H9 (cell line): ENCODE results near the gene NEK8. TPM values are rescaled to one million over a fixed set of nuclear protein-coding genes. Genes with fewer than 3 reads are reported as not detected.
A peak's percentile ranks its signal among the peaks of the same experiment; 100 is the strongest.

Experiments used
- DNase-seq: peaks from one replicate; pipeline ENCODE4 v3.0.0-alpha.2; 2017
- H2AFZ ChIP-seq: one replicate; pipeline ENCODE4 v1.6.1; 2013; ENCODE audit warnings: mild to moderate bottlenecking, low read length, control low read depth, moderate library complexity
- H2AK5ac ChIP-seq: 2 replicates; pipeline ENCODE4 v1.6.1; 2013; ENCODE audit warnings: low read length, control low read depth, mixed read lengths; ENCODE audit not compliant: insufficient read length
- H2BK120ac ChIP-seq: one replicate; pipeline ENCODE4 v1.6.1; 2013; ENCODE audit warnings: low read depth, mild to moderate bottlenecking, low read length, control low read depth, inconsistent platforms; ENCODE audit not compliant: poor library complexity, severe bottlenecking
- H2BK12ac ChIP-seq: 2 replicates; pipeline ENCODE4 v1.6.1; 2013; ENCODE audit warnings: low read length, control low read depth, mixed read lengths, low read depth; ENCODE audit not compliant: insufficient read length
- H2BK15ac ChIP-seq: 2 replicates; pipeline ENCODE4 v1.6.1; 2013; ENCODE audit warnings: low read depth, low read length, control low read depth
- H2BK20ac ChIP-seq: one replicate; pipeline ENCODE4 v1.6.1; 2013; ENCODE audit warnings: low read depth, mild to moderate bottlenecking, low read length, control low read depth, inconsistent platforms; ENCODE audit not compliant: poor library complexity, severe bottlenecking
- H2BK5ac ChIP-seq: 2 replicates; pipeline ENCODE4 v1.6.1; 2013; ENCODE audit warnings: low read length, control low read depth, mixed read lengths; ENCODE audit not compliant: insufficient read length
- H3K14ac ChIP-seq: 2 replicates; pipeline ENCODE4 v1.6.1; 2013; ENCODE audit warnings: low read length, control low read depth; ENCODE audit not compliant: insufficient read depth
- H3K18ac ChIP-seq: 2 replicates; pipeline ENCODE4 v1.6.1; 2013; ENCODE audit warnings: low read depth, mild to moderate bottlenecking, mixed read lengths, low read length, control low read depth; ENCODE audit not compliant: insufficient read length
- H3K23ac ChIP-seq: 2 replicates; pipeline ENCODE4 v1.6.1; 2013; ENCODE audit warnings: low read length, control low read depth, mixed read lengths, low read depth; ENCODE audit not compliant: insufficient read length
- H3K23me2 ChIP-seq: 2 replicates; pipeline ENCODE4 v1.6.1; 2013; ENCODE audit warnings: low read depth, mild to moderate bottlenecking, mixed read lengths, low read length, control low read depth; ENCODE audit not compliant: insufficient read length, poor library complexity, severe bottlenecking
- H3K27ac ChIP-seq: 2 replicates; pipeline ENCODE4 v1.5.1; 2013; ENCODE audit warnings: low read length, control low read depth, mixed read lengths, low read depth; ENCODE audit not compliant: insufficient read length
- H3K27me3 ChIP-seq: 2 replicates; pipeline ENCODE4 v1.6.1; 2013; ENCODE audit warnings: low read length, control low read depth, inconsistent platforms; ENCODE audit not compliant: insufficient read depth
- H3K4ac ChIP-seq: 2 replicates; pipeline ENCODE4 v1.6.1; 2013; ENCODE audit warnings: low read depth, mild to moderate bottlenecking, control low read depth, inconsistent platforms, low read length, moderate library complexity
- H3K4me1 ChIP-seq: 2 replicates; pipeline ENCODE4 v1.6.1; 2013; ENCODE audit warnings: low read length, control low read depth, inconsistent platforms; ENCODE audit not compliant: insufficient read depth
- H3K4me2 ChIP-seq: 2 replicates; pipeline ENCODE4 v1.6.1; 2013; ENCODE audit warnings: low read length, control low read depth, mixed read lengths; ENCODE audit not compliant: insufficient read length, insufficient read depth
- H3K56ac ChIP-seq: 2 replicates; pipeline ENCODE4 v1.6.1; 2013; ENCODE audit warnings: low read depth, mild to moderate bottlenecking, mixed read lengths, low read length, control low read depth; ENCODE audit not compliant: insufficient read length
- H3K79me1 ChIP-seq: 2 replicates; pipeline ENCODE4 v1.6.1; 2013; ENCODE audit warnings: low read depth, mild to moderate bottlenecking, moderate library complexity, low read length, control low read depth, inconsistent platforms; ENCODE audit not compliant: insufficient read depth, poor library complexity, severe bottlenecking
- H3K79me2 ChIP-seq: 2 replicates; pipeline ENCODE4 v1.6.1; 2013; ENCODE audit warnings: low read length, control low read depth, inconsistent platforms; ENCODE audit not compliant: insufficient read depth
- H3K9ac ChIP-seq: 2 replicates; pipeline ENCODE4 v1.6.1; 2013; ENCODE audit warnings: low read length, control low read depth, mixed read lengths; ENCODE audit not compliant: insufficient read length; ENCODE audit errors: extremely low read depth
- H3K9me3 ChIP-seq: one replicate; pipeline ENCODE4 v1.6.1; 2013; ENCODE audit warnings: low read depth, low read length, inconsistent platforms; ENCODE audit not compliant: control insufficient read depth
- H3T11ph ChIP-seq: one replicate; pipeline ENCODE4 v1.6.1; 2013; ENCODE audit warnings: mild to moderate bottlenecking, low read length, control low read depth, inconsistent platforms
- H4K20me1 ChIP-seq: one replicate; pipeline ENCODE4 v1.6.1; 2013; ENCODE audit not compliant: control insufficient read depth, insufficient read length, insufficient read depth
- H4K5ac ChIP-seq: 2 replicates; pipeline ENCODE4 v1.6.1; 2013; ENCODE audit warnings: low read depth, mild to moderate bottlenecking, mixed read lengths, low read length, control low read depth; ENCODE audit not compliant: insufficient read length
- H4K8ac ChIP-seq: replicated peaks from 2 replicates; pipeline ENCODE4 v1.6.1; 2013; ENCODE audit warnings: low read length, control low read depth, mixed read lengths, low read depth; ENCODE audit not compliant: insufficient read length
- H4K91ac ChIP-seq: 2 replicates; pipeline ENCODE4 v1.6.1; 2013; ENCODE audit warnings: low read depth, mild to moderate bottlenecking, moderate library complexity, mixed read lengths, low read length, control low read depth; ENCODE audit not compliant: insufficient read length
- H3K27ac Mint-ChIP-seq, 3 experiments: 2 replicates in 2 of 3; 3 replicates in 1 of 3; pipeline ENCODE4 v1.8.0; 2020 to 2021; ENCODE audit warnings: mixed read lengths in 3 of 3, mild to moderate bottlenecking in 1 of 3, moderate library complexity in 1 of 3
- H3K27me3 Mint-ChIP-seq: 2 replicates; pipeline ENCODE4 v1.8.0; 2021; ENCODE audit warnings: low read depth, mild to moderate bottlenecking, moderate library complexity, mixed read lengths
- H3K36me3 Mint-ChIP-seq, 3 experiments: 2 replicates in 2 of 3; 3 replicates in 1 of 3; pipeline ENCODE4 v1.8.0; 2020 to 2021; ENCODE audit warnings: low read depth in 3 of 3, mixed read lengths in 3 of 3; ENCODE audit not compliant: insufficient read depth in 1 of 3
- H3K4me1 Mint-ChIP-seq, 2 experiments: 2 replicates each; pipeline ENCODE4 v1.8.0; 2020; ENCODE audit warnings: mixed read lengths in 2 of 2
- H3K4me3 Mint-ChIP-seq, 2 experiments: 2 replicates in 1 of 2; 3 replicates in 1 of 2; pipeline ENCODE4 v1.8.0; 2020 to 2021; ENCODE audit warnings: mild to moderate bottlenecking in 2 of 2, mixed read lengths in 2 of 2, moderate library complexity in 1 of 2
- H3K9me3 Mint-ChIP-seq, 2 experiments: 2 replicates in 1 of 2; 3 replicates in 1 of 2; pipeline ENCODE4 v1.8.0; 2020; ENCODE audit warnings: mild to moderate bottlenecking in 2 of 2, mixed read lengths in 2 of 2, moderate library complexity in 1 of 2
- CTCF ChIP-seq: fragments of 200-600 bp; sonication (generic); conservative IDR thresholded peaks from 3 replicates; pipeline ENCODE4 v1.8.0; 2021; ENCODE audit warnings: antibody characterized with exemption, mild to moderate bottlenecking
- WGBS: extraction: QIAGEN DNeasy Blood & Tissue Kit; methylation state at CpG from one replicate; pipeline ENCODE4 v1.1.7; 2013; ENCODE audit warnings: missing lambda C conversion rate, low lambda C conversion rate, mixed read lengths; ENCODE audit not compliant: insufficient read length; ENCODE audit errors: extremely low coverage; 5-methylcytosine and 5-hydroxymethylcytosine counted together
- total RNA-seq: library from RNA; stranded (reverse); gene quantifications from 2 replicates; pipeline ENCODE4 v1.2.1, GENCODE V29; 2021

Gene NEK8
- total RNA-seq, 1 experiment from 2014 or later, result 18.8 TPM

- Histone ChIP-seq H3K4me2 (no peak overlapping the region), H3K14ac (no peak overlapping the region; the same call in 1 of the 2 replicates), H4K8ac (no peak overlapping the region), H4K5ac (no peak overlapping the region), H3K23me2 (no peaks in the 10 kb centered on the region), H3K9me3 (no peaks in the 10 kb centered on the region), H2BK5ac (no peak overlapping the region), H3K18ac (no peak overlapping the region), H3K56ac (no peak overlapping the region), H3K4me1 (no peaks in the 10 kb centered on the region), H2AK5ac (no peak overlapping the region), H2BK12ac (no peak overlapping the region), H2BK20ac (no peak overlapping the region), H3K27ac (no peak overlapping the region), H2BK120ac (no peak overlapping the region), H3T11ph (no peak overlapping the region), H3K79me2 (no peaks in the 10 kb centered on the region), H3K79me1 (no peaks in the 10 kb centered on the region), H3K27me3 (no peaks in the 10 kb centered on the region), H4K91ac (no peak overlapping the region), H4K20me1 (peaks cover 4% of the 10 kb centered on the region), H2AFZ (no peak overlapping the region), H3K9ac (no peak overlapping the region), H2BK15ac (no peak overlapping the region), H3K23ac (no peak overlapping the region), H3K4ac (no peak overlapping the region)
- peaks cover 23 to 58% (median 47%) of the 10 kb centered on the region in 3 experiments; a peak in 6 of 7 replicates for H3K36me3 Mint-ChIP-seq
- no CpG with 5 or more reads among the region's 5 CpGs for WGBS
- H3K4me3 Mint-ChIP-seq, result no peak overlapping the region
- H3K9me3 Mint-ChIP-seq, result no peaks in the 10 kb centered on the region
- peaks cover 34 to 44% of the 10 kb centered on the region in 2 experiments for H3K4me1 Mint-ChIP-seq
- no peak for TF ChIP-seq CTCF
- no peaks in the 10 kb centered on the region for H3K27me3 Mint-ChIP-seq
- DNase-seq, result no peak
- peak overlapping the region in 2 of 3 experiments; percentile 91 to 96; a peak in 5 of 7 replicates for H3K27ac Mint-ChIP-seq
These were observed 23.4 kb upstream of the NEK8 start for GRCh38 chr17:28705074-28705659.
